ENCODE measurements around the gene KCNH2.

GRCh38 chr7:150912427-150912826, 65.7 kb downstream of the KCNH2 start:
- TF ChIP-seq, protein P1, sequence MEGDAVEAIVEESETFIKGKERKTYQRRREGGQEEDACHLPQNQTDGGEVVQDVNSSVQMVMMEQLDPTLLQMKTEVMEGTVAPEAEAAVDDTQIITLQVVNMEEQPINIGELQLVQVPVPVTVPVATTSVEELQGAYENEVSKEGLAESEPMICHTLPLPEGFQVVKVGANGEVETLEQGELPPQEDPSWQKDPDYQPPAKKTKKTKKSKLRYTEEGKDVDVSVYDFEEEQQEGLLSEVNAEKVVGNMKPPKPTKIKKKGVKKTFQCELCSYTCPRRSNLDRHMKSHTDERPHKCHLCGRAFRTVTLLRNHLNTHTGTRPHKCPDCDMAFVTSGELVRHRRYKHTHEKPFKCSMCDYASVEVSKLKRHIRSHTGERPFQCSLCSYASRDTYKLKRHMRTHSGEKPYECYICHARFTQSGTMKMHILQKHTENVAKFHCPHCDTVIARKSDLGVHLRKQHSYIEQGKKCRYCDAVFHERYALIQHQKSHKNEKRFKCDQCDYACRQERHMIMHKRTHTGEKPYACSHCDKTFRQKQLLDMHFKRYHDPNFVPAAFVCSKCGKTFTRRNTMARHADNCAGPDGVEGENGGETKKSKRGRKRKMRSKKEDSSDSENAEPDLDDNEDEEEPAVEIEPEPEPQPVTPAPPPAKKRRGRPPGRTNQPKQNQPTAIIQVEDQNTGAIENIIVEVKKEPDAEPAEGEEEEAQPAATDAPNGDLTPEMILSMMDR (IDR thresholded peaks at IDR 0.05; ENCODE audit: low read depth, low read length, missing input control): no peak
- TF ChIP-seq GABPA (IDR thresholded peaks at IDR 0.05 in 1 of 2, conservative IDR thresholded peaks at IDR 0.05 in 1 of 2): no peak
- TF ChIP-seq FOXA1 (IDR thresholded peaks at IDR 0.05): no peak
- no peak for TF ChIP-seq REST (IDR thresholded peaks at IDR 0.05)
- no peak for TF ChIP-seq TAF1 (conservative IDR thresholded peaks at IDR 0.05)
- TF ChIP-seq RXRA (IDR thresholded peaks at IDR 0.05): no peak
- no peak for TF ChIP-seq JUND (IDR thresholded peaks at IDR 0.05)
- TF ChIP-seq YY1 (IDR thresholded peaks at IDR 0.05): no peak
- TF ChIP-seq SP1 (IDR thresholded peaks at IDR 0.05): no peak
- no peak for TF ChIP-seq ATF3 (IDR thresholded peaks at IDR 0.05)
- TF ChIP-seq, protein P2, sequence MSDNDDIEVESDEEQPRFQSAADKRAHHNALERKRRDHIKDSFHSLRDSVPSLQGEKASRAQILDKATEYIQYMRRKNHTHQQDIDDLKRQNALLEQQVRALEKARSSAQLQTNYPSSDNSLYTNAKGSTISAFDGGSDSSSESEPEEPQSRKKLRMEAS (IDR thresholded peaks at IDR 0.05): no peak
- TF ChIP-seq RAD21 (IDR thresholded peaks at IDR 0.05): no peak
- no peak for TF ChIP-seq ZBTB33 (IDR thresholded peaks at IDR 0.05)
- TF ChIP-seq NR2F2 (IDR thresholded peaks at IDR 0.05): no peak
